SK-N-SH (cell line): ENCODE measurements around the gene SH3D19. TPM values are rescaled to one million over a fixed set of nuclear protein-coding genes. Genes with fewer than 3 reads are reported as not detected.

Experiments used
- CTCF ChIA-PET: fragments of 300-600, 350-600 bp; formaldehyde crosslinking; extraction: SDS; loops from one replicate; lab custom pipeline; 2021; lab: Yijun Ruan, JAX
- POLR2A ChIA-PET: fragments of 350-600 bp; sonication (Branson Sonifier 250); formaldehyde crosslinking; extraction: SDS; loops from one replicate; lab custom pipeline; 2020; ENCODE audit warnings: antibody characterized with exemption, inconsistent platforms; lab: Yijun Ruan, JAX
- DNase-seq: peaks from one replicate; pipeline ENCODE4 v3.0.0; 2012
- H2AFZ ChIP-seq: fragments of 200-600 bp; sonication (generic); 2 replicates; pipeline ENCODE4 v1.8.1; 2016; ENCODE audit warnings: antibody characterized with exemption, mild to moderate bottlenecking, low read depth
- H3F3A ChIP-seq: fragments of 200-600 bp; sonication (generic); replicated peaks from 2 replicates; pipeline ENCODE3; 2016; ENCODE audit warnings: antibody characterized with exemption, mild to moderate bottlenecking; ENCODE audit not compliant: insufficient read depth
- H3K27ac ChIP-seq, 2 experiments: fragments of 200-500 bp in 1 of 2; fragments of 200-600 bp in 1 of 2; sonication (Bioruptor generic) in 1 of 2; sonication (generic), shearing (Covaris generic) in 1 of 2; 2 replicates each; pipeline versions ENCODE4 v1.5.1 to v1.6.1; 2014 to 2016; ENCODE audit warnings: low read depth in 2 of 2, inconsistent platforms in 1 of 2, low read length in 1 of 2, mild to moderate bottlenecking in 1 of 2, mixed read lengths in 1 of 2
- H3K27me3 ChIP-seq: fragments of 200-600 bp; sonication (generic), shearing (Covaris generic); 2 replicates; pipeline ENCODE4 v1.6.1; 2016; ENCODE audit warnings: mixed run types; ENCODE audit not compliant: insufficient read depth
- H3K36me3 ChIP-seq, 2 experiments: fragments of 200-500 bp in 1 of 2; fragments of 200-600 bp in 1 of 2; sonication (Bioruptor generic) in 1 of 2; sonication (generic) in 1 of 2; replicated peaks in 1 of 2; 2 replicates each; pipeline versions ENCODE3 to v1.5.1; 2014 to 2016; ENCODE audit warnings: low read length in 1 of 2, mild to moderate bottlenecking in 1 of 2; ENCODE audit not compliant: insufficient read depth in 2 of 2, control insufficient read depth in 1 of 2
- H3K4me1 ChIP-seq, 2 experiments: fragments of 200-500 bp in 1 of 2; fragments of 200-600 bp in 1 of 2; sonication (Bioruptor generic) in 1 of 2; sonication (generic), shearing (Covaris generic) in 1 of 2; 2 replicates each; pipeline versions ENCODE4 v1.5.1 to v1.6.1; 2014 to 2016; ENCODE audit warnings: low read depth in 1 of 2, low read length in 1 of 2, mixed run types in 1 of 2; ENCODE audit not compliant: insufficient read depth in 2 of 2, control insufficient read depth in 1 of 2
- H3K4me2 ChIP-seq: fragments of 200-600 bp; sonication (generic), shearing (Covaris generic); 2 replicates; pipeline ENCODE4 v1.6.1; 2017; ENCODE audit warnings: mixed run types
- H3K4me3 ChIP-seq, 2 experiments: fragments of 200-500 bp in 1 of 2; fragments of 200-600 bp in 1 of 2; sonication (Bioruptor generic) in 1 of 2; sonication (generic), shearing (Covaris generic) in 1 of 2; 2 replicates each; pipeline versions ENCODE4 v1.5.1 to v1.8.1; 2014 to 2016; ENCODE audit warnings: low read depth in 2 of 2, inconsistent platforms in 1 of 2, low read length in 1 of 2, mild to moderate bottlenecking in 1 of 2, mixed read lengths in 1 of 2, moderate library complexity in 1 of 2
- H3K79me2 ChIP-seq: fragments of 200-600 bp; sonication (generic); 2 replicates; pipeline ENCODE4 v1.8.1; 2017; ENCODE audit warnings: mild to moderate bottlenecking; ENCODE audit not compliant: insufficient read depth
- H3K9ac ChIP-seq: fragments of 200-600 bp; sonication (generic); 2 replicates; pipeline ENCODE4 v1.6.1; 2017; ENCODE audit warnings: mixed run types
- H3K9me2 ChIP-seq: fragments of 200-600 bp; sonication (generic); 2 replicates; pipeline ENCODE4 v1.6.1; 2017; ENCODE audit warnings: mixed run types
- H3K9me3 ChIP-seq: fragments of 200-600 bp; sonication (generic); 2 replicates; pipeline ENCODE4 v1.6.1; 2017; ENCODE audit warnings: mixed run types, mild to moderate bottlenecking, moderate library complexity
- H4K20me1 ChIP-seq: fragments of 200-600 bp; sonication (generic); 2 replicates; pipeline ENCODE4 v1.6.1; 2017; ENCODE audit warnings: mild to moderate bottlenecking, mixed run types; ENCODE audit not compliant: insufficient read depth
- EP300 ChIP-seq, 2 experiments: IDR thresholded peaks; 2 replicates each; pipeline versions ENCODE4 v1.4.0 to v1.6.1; 2012; ENCODE audit warnings: borderline replicate concordance in 1 of 2, low read depth in 1 of 2, low read length in 1 of 2
- GABPA ChIP-seq: IDR thresholded peaks from 2 replicates; pipeline ENCODE4 v1.4.0; 2012; ENCODE audit warnings: low read depth, mild to moderate bottlenecking
- GATA2 ChIP-seq: sonication (generic); formaldehyde crosslinking; IDR thresholded peaks from 2 replicates; pipeline ENCODE4 v1.5.0; 2020; ENCODE audit warnings: mild to moderate bottlenecking, missing genetic modification reagents
- MAX ChIP-seq: IDR thresholded peaks from 2 replicates; pipeline ENCODE4 v1.4.0; 2012; ENCODE audit warnings: low read depth
- MEF2A ChIP-seq: IDR thresholded peaks from 2 replicates; pipeline ENCODE4 v1.4.0; 2012; ENCODE audit warnings: low read depth, borderline replicate concordance
- PBX3 ChIP-seq: IDR thresholded peaks from 2 replicates; pipeline ENCODE4; 2012
- RAD21 ChIP-seq: IDR thresholded peaks from 2 replicates; pipeline ENCODE4 v1.6.1; 2012; ENCODE audit warnings: mild to moderate bottlenecking, low read length
- RCOR1 ChIP-seq: fragments of 150-350 bp; IDR thresholded peaks from 2 replicates; pipeline ENCODE4 v1.6.1; 2017; ENCODE audit warnings: antibody characterized with exemption, low read length
- RXRA ChIP-seq: IDR thresholded peaks from 2 replicates; pipeline ENCODE4 v1.4.0; 2012; ENCODE audit warnings: low read depth, mild to moderate bottlenecking, borderline replicate concordance
- TAF1 ChIP-seq: IDR thresholded peaks from 2 replicates; pipeline ENCODE4 v1.6.1; 2012; ENCODE audit warnings: low read depth, mild to moderate bottlenecking, low read length, moderate library complexity, borderline replicate concordance
- TCF12 ChIP-seq: IDR thresholded peaks from 2 replicates; pipeline ENCODE4 v1.4.0; 2012
- TEAD4 ChIP-seq: IDR thresholded peaks from 2 replicates; pipeline ENCODE4 v1.4.0; 2012; ENCODE audit warnings: mild to moderate bottlenecking, borderline replicate concordance; ENCODE audit not compliant: insufficient read depth
- USF1 ChIP-seq: IDR thresholded peaks from 2 replicates; pipeline ENCODE4 v1.4.0; 2012; ENCODE audit warnings: low read depth, borderline replicate concordance
- WGBS: methylation state at CpG from one replicate; pipeline ENCODE4 v1.1.6; 2017; ENCODE audit warnings: low lambda C conversion rate; 5-methylcytosine and 5-hydroxymethylcytosine counted together
- polyA plus RNA-seq, 3 experiments: library from polyadenylated mRNA; depleted of rRNA; stranded (reverse); fragments of >200 nt; gene quantifications; 2 replicates each; pipeline ENCODE4 v1.2.3, GENCODE V29; 2012

The SH3D19 gene
- polyA plus RNA-seq, 1 of the 3 experiments (the other 2 are of a cell fraction): 7.1 TPM

GRCh38 chr4:151166636-151167035, 158.8 kb downstream of the SH3D19 start:
- Histone ChIP-seq H3K4me2 (no peak overlapping the region), H3K27me3 (no peaks in the 10 kb centered on the region), H3K27ac (peak overlapping the region in 1 of 2 experiments; percentile 29; a peak in 1 of 4 replicates), H3K36me3 (peaks cover 0 to 18% of the 10 kb centered on the region in 2 experiments), H3K9me3 (no peaks in the 10 kb centered on the region), H3F3A (no peaks in the 10 kb centered on the region), H2AFZ (no peak overlapping the region), H4K20me1 (no peaks in the 10 kb centered on the region), H3K9ac (no peak overlapping the region), H3K79me2 (no peaks in the 10 kb centered on the region), H3K4me1 (peaks cover 12 to 20% of the 10 kb centered on the region in 2 experiments), H3K4me3 (no peak overlapping the region), H3K9me2 (no peaks in the 10 kb centered on the region)
- ChIA-PET POLR2A (no interaction called here), CTCF (interaction anchor here (1.1 to 1.8 kb wide), 3 partner anchors 20 to 49 kb away, joined by 3 to 6 read pairs (median 3); no protein-coding TSS in a partner anchor)
- DNase-seq: peak; percentile 36
- TF ChIP-seq RAD21 (no peak), RCOR1 (peak; percentile 30; the same call in 1 of the 2 replicates), MEF2A (no peak), EP300 (IDR thresholded peaks at IDR 0.05; ENCODE audit: borderline replicate concordance in 1 of 2, low read depth in 1 of 2, low read length in 1 of 2) (no peak)
- WGBS: 72% methylated on average over 4 of the region's 4 CpGs

GRCh38 chr4:151165205-151166000, 160.0 kb downstream of the SH3D19 start:
- no peak overlapping the region for H3K9ac ChIP-seq
- H3F3A ChIP-seq: no peaks in the 10 kb centered on the region
- ChIA-PET POLR2A (no interaction called here), CTCF (interaction anchor here (0.7 to 2.1 kb wide), 5 partner anchors 9 to 48 kb away, joined by 3 to 6 read pairs (median 3); no protein-coding TSS in a partner anchor)
- peaks cover 12 to 20% of the 10 kb centered on the region in 2 experiments for H3K4me1 ChIP-seq
- no peak overlapping the region for H2AFZ ChIP-seq
- H3K4me2 ChIP-seq: no peak overlapping the region
- no peaks in the 10 kb centered on the region for H3K9me3 ChIP-seq
- H3K27ac ChIP-seq: no peak overlapping the region
- no peak overlapping the region for H3K4me3 ChIP-seq
- no peaks in the 10 kb centered on the region for H4K20me1 ChIP-seq
- H3K9me2 ChIP-seq: no peaks in the 10 kb centered on the region
- no peaks in the 10 kb centered on the region for H3K27me3 ChIP-seq
- peaks cover 0 to 18% of the 10 kb centered on the region in 2 experiments for H3K36me3 ChIP-seq
- no peaks in the 10 kb centered on the region for H3K79me2 ChIP-seq
- 94% methylated on average over 10 of the region's 10 CpGs for WGBS
- no peak for TF ChIP-seq EP300 (IDR thresholded peaks at IDR 0.05; ENCODE audit: borderline replicate concordance in 1 of 2, low read depth in 1 of 2, low read length in 1 of 2)
- TF ChIP-seq TEAD4: no peak
- no peak for TF ChIP-seq TAF1
- TF ChIP-seq TCF12: no peak
- TF ChIP-seq RXRA: no peak
- no peak for TF ChIP-seq PBX3
- TF ChIP-seq GABPA: no peak
- no peak for TF ChIP-seq MAX
- no peak for TF ChIP-seq USF1
- TF ChIP-seq GATA2: no peak
- no peak for DNase-seq
